Esophagus (tissue), 2 donors: ENCODE data around the gene RASGRP4. TPM values are rescaled to one million over a fixed set of nuclear protein-coding genes. Genes with fewer than 3 reads are reported as not detected.

Experiments
- H3K27ac ChIP-seq, 2 donors: one replicate each; pipeline ENCODE4 v1.5.1; 2013; ENCODE audit warnings: low read depth in 2 of 2, mild to moderate bottlenecking in 2 of 2, inconsistent platforms in 1 of 2, low read length in 1 of 2, moderate library complexity in 1 of 2
- H3K27me3 ChIP-seq, 2 donors: one replicate each; pipeline ENCODE4 v1.6.1; 2013; ENCODE audit warnings: low read length in 2 of 2, control low read depth in 1 of 2, mild to moderate bottlenecking in 1 of 2; ENCODE audit not compliant: insufficient read depth in 2 of 2, control insufficient read depth in 1 of 2
- H3K36me3 ChIP-seq, 2 donors: one replicate each; pipeline ENCODE4 v1.6.1; 2013; ENCODE audit warnings: low read length in 1 of 2; ENCODE audit not compliant: control insufficient read depth in 2 of 2, insufficient read depth in 2 of 2
- H3K4me1 ChIP-seq, 2 donors: one replicate each; pipeline ENCODE4 v1.6.1; 2013; ENCODE audit warnings: low read length in 1 of 2; ENCODE audit not compliant: control insufficient read depth in 2 of 2, insufficient read depth in 2 of 2
- H3K4me3 ChIP-seq, 2 donors: one replicate each; pipeline ENCODE4 v1.5.1; 2013; ENCODE audit warnings: low read length in 2 of 2, mild to moderate bottlenecking in 2 of 2, low read depth in 1 of 2, moderate library complexity in 1 of 2
- H3K9me3 ChIP-seq, 2 donors: one replicate each; pipeline ENCODE4 v1.6.1; 2013; ENCODE audit warnings: mild to moderate bottlenecking in 2 of 2, low read depth in 1 of 2, low read length in 1 of 2, moderate library complexity in 1 of 2; ENCODE audit not compliant: control insufficient read depth in 2 of 2, insufficient read depth in 1 of 2
- WGBS, 2 donors: extraction: QIAGEN DNeasy Blood & Tissue Kit; methylation state at CpG; one replicate each; pipeline ENCODE4 v1.1.7; 2013; 5-methylcytosine and 5-hydroxymethylcytosine counted together
- polyA plus RNA-seq, 2 donors: library from polyadenylated mRNA; stranded (reverse); fragments of 200-250 nt; gene quantifications; one replicate each; pipeline ENCODE4 v1.2.3, GENCODE V29; 2013
- donor health status: healthy with polysubstance abuse.
- donor health status: Bipolar disorder and iron deficiency.

RASGRP4 gene
- polyA plus RNA-seq, 2 donors = 0.24 to 0.35 TPM

- Histone ChIP-seq H3K36me3 (no peaks in the 10 kb centered on the region), H3K4me3 (no peak overlapping the region), H3K27me3 (no peaks in the 10 kb centered on the region), H3K27ac (no peak overlapping the region), H3K4me1 (peaks cover 3 to 4% of the 10 kb centered on the region in 2 donors), H3K9me3 (no peaks in the 10 kb centered on the region)
- 47 to 48% methylated on average over 18 of the region's 18 CpGs for WGBS, 2 donors
Observed at GRCh38 chr19:38359242-38360021, 66.6 kb downstream of the RASGRP4 start.

Other genes with a start within 250 kb of the RASGRP4 start
- gene DPF1, start 202.0 kb downstream of the RASGRP4 start, polyA plus RNA-seq = under 1 TPM; 0.06 to 0.08 TPM
- 10 to 100 TPM; 31.2 to 77.0 TPM for gene PPP1R14A, start 169.8 kb downstream of the RASGRP4 start, polyA plus RNA-seq
- gene SPINT2, start 161.6 kb downstream of the RASGRP4 start, polyA plus RNA-seq = 100 to 1,000 TPM; 230 to 334 TPM
- gene C19orf33, start 122.0 kb downstream of the RASGRP4 start, polyA plus RNA-seq = 1,000 to 10,000 TPM in 1 of 2 donors, 100 to 1,000 TPM in 1; 826 to 1,919 TPM
- 10 to 100 TPM; 26.0 to 40.3 TPM for gene YIF1B, start 110.3 kb downstream of the RASGRP4 start, polyA plus RNA-seq
- gene KCNK6, start 106.4 kb downstream of the RASGRP4 start, polyA plus RNA-seq = 10 to 100 TPM; 19.5 to 30.2 TPM
- gene CATSPERG, start 90.4 kb downstream of the RASGRP4 start, polyA plus RNA-seq = 1 to 10 TPM; 1.4 to 5.0 TPM
- gene PSMD8, start 51.6 kb downstream of the RASGRP4 start, polyA plus RNA-seq = 100 to 1,000 TPM in 1 of 2 donors, 10 to 100 TPM in 1; 46.7 to 162 TPM
- under 1 TPM; 0.12 to 0.29 TPM for gene GGN, start 38.2 kb downstream of the RASGRP4 start, polyA plus RNA-seq
- under 1 TPM; 0.24 to 0.37 TPM for gene SPRED3, start 37.5 kb downstream of the RASGRP4 start, polyA plus RNA-seq
- gene FAM98C, start 23.1 kb downstream of the RASGRP4 start, polyA plus RNA-seq = 10 to 100 TPM; 23.8 to 25.0 TPM
- gene RYR1, start 7.5 kb upstream of the RASGRP4 start, polyA plus RNA-seq = 1 to 10 TPM; 8.0 to 8.7 TPM
- gene MAP4K1, start 191.7 kb upstream of the RASGRP4 start, polyA plus RNA-seq = 1 to 10 TPM; 3.3 to 7.3 TPM
- gene EIF3K, start 193.0 kb upstream of the RASGRP4 start, polyA plus RNA-seq = 100 to 1,000 TPM; 248 to 396 TPM
- 100 to 1,000 TPM; 261 to 376 TPM for gene ACTN4, start 221.4 kb upstream of the RASGRP4 start, polyA plus RNA-seq